WERI-Rb-1 (cell line): ENCODE measurements around the gene NSD2.
A peak's percentile ranks its signal among the peaks of the same experiment; 100 is the strongest.

Experiments
- DNase-seq: peaks from one replicate; pipeline ENCODE4 v3.0.0-alpha.2; 2020
- H3K27ac ChIP-seq: fragments of 250-450 bp; sonication (Bioruptor Pico); 2 replicates; pipeline ENCODE4 v1.5.1; 2020; ENCODE audit warnings: mild to moderate bottlenecking, moderate library complexity
- H3K27me3 ChIP-seq: fragments of 250-450 bp; sonication (Bioruptor Pico); 2 replicates; pipeline ENCODE4 v1.5.1; 2021; ENCODE audit warnings: mild to moderate bottlenecking, low read depth, moderate library complexity; ENCODE audit not compliant: insufficient read depth, severe bottlenecking
- H3K36me3 ChIP-seq: fragments of 250-450 bp; sonication (Bioruptor Pico); 2 replicates; pipeline ENCODE4 v1.5.1; 2020; ENCODE audit warnings: mild to moderate bottlenecking, moderate library complexity
- H3K4me3 ChIP-seq: 2 replicates; pipeline ENCODE4 v1.5.1; 2011; ENCODE audit warnings: low read depth, mild to moderate bottlenecking, control low read depth, low read length
- H3K9me3 ChIP-seq: fragments of 250-450 bp; sonication (Bioruptor Pico); 2 replicates; pipeline ENCODE4 v1.5.1; 2021; ENCODE audit warnings: mild to moderate bottlenecking, moderate library complexity; ENCODE audit not compliant: severe bottlenecking
- TF ChIP-seq, protein P1 (sequence below): IDR thresholded peaks from 2 replicates; pipeline ENCODE4 v1.5.1; 2011; ENCODE audit warnings: low read depth, mild to moderate bottlenecking, control low read depth, inconsistent platforms, low read length

Gene NSD2

DNA sequence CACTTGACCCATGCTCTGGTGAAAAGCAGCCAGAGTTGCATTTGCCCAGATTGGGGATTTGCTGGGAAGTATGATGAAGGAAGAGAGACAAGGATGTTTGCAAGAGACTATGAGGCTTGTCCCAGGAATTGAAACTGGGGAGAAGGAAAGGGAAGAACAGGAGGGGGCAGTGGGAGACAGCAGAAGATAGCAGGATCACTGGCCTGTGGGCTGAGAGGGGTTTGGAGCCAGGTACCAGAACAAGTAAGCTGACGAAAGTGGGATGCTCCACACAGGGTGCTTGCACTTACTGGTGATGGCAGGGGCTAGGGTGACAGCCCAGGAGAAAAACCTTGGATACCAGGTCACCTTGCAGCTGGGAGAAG is 11.8 kb upstream of the NSD2 start:
- Histone ChIP-seq H3K27me3 (no peaks in the 10 kb centered on the region), H3K9me3 (no peaks in the 10 kb centered on the region), H3K36me3 (no peaks in the 10 kb centered on the region; the same call in 1 of the 2 replicates), H3K4me3 (no peak overlapping the region), H3K27ac (no peak overlapping the region)
- TF ChIP-seq, protein P1, sequence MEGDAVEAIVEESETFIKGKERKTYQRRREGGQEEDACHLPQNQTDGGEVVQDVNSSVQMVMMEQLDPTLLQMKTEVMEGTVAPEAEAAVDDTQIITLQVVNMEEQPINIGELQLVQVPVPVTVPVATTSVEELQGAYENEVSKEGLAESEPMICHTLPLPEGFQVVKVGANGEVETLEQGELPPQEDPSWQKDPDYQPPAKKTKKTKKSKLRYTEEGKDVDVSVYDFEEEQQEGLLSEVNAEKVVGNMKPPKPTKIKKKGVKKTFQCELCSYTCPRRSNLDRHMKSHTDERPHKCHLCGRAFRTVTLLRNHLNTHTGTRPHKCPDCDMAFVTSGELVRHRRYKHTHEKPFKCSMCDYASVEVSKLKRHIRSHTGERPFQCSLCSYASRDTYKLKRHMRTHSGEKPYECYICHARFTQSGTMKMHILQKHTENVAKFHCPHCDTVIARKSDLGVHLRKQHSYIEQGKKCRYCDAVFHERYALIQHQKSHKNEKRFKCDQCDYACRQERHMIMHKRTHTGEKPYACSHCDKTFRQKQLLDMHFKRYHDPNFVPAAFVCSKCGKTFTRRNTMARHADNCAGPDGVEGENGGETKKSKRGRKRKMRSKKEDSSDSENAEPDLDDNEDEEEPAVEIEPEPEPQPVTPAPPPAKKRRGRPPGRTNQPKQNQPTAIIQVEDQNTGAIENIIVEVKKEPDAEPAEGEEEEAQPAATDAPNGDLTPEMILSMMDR, result no peak
- DNase-seq, result no peak

DNA sequence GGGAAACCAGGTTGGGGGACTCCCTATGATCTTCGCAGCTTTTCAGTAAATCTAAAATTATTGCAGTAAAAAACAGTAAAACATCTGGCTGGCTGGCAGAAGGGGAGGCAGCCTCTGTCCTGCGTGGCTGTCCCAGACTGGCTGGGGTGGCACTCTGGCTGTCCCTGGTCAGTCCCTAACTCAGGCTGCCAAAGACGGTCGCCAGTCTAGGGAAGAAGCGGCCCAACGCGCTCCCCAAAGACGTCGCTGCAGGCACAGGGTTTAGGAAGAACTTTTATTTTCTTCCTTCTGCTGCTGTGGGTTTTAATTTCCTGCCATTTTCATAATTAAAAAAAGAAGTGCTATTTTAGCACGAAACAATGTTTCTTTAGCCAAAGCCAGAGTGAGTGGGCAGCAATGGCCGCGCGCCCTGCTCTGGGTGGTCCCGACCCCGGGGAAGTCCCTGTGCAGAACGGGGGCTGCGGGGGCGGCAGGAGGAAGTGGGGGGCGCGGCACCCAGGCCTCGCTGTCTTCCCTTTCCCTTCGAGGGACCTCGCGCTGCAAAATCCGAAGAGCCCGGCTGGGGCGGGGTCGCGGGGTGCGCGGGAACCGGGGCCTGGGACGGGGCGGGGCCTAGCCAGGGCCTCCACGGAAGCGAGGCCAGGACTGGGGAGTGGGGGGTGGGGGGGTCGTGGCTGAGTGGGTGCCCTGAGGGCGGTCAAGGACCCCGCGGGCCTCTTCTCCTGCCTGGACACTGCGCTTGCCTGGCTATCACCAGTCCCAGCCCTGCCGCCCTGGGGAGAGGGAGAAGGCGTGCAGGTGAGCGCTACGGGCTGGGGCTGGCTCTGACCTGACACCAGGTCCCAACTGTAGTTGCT is 8.9 kb upstream of the NSD2 start:
- TF ChIP-seq, protein P1, result no peak
- H3K9me3 ChIP-seq, result no peaks in the 10 kb centered on the region
- H3K27ac ChIP-seq, result no peak overlapping the region
- DNase-seq, result no peak
- no peaks in the 10 kb centered on the region for H3K27me3 ChIP-seq
- no peaks in the 10 kb centered on the region for H3K36me3 ChIP-seq
- H3K4me3 ChIP-seq, result no peak overlapping the region

DNA sequence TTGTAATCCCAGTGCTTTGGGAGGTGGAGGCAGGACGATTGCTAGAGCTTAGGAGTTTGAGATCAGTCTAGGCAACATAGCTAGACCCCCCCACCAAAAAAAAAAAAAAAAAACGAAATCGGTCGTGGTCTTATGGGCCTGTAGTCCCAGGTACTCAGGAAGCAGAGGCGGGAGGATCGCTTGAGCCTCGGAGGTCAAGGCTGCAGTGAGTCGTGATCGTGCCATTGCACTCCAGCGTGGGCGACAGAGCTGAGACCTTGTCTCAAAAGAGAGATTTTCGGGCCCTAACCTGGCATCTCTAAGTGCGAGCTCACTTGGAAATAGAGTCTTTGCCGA is 8.3 kb upstream of the NSD2 start:
- no peak for DNase-seq

DNA sequence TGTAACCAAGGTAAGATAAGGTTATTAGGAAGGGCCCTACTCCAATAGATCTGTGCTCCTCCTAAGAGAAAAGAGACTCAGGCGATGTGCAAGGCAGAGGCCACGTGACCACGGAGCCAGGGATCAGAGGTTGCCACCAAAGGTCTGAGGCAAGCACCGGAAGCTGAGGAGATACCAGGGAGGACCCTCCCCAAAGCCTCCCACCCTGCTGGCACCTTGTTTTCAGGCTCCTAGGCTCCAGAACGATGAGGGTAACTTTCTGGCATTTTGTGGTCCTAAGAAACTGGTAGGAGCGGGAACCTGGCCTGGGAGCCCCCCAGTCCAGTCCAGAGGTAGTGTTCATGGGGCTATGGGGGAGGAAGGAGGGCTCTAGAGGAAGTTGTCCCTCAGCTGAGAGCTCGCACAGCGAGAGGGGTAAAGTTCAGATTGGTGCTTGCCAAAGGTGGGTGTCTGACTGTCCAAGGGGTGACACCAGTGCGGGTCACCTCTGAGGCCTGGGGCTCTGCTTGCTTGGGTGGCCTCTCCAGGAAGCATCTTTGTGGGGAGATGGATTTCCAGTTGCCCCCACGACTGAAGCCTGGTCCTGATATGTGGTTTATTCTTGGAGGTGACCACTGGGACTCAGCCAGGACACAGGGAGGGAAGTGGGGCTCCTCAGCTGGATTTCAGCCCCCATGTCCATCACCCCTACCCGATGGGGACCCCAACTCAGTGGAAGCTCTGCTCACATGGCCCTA is 7.7 kb upstream of the NSD2 start:
- no peaks in the 10 kb centered on the region for H3K9me3 ChIP-seq
- no peak for DNase-seq
- peak overlapping the region; percentile 86 for H3K27ac ChIP-seq
- no peaks in the 10 kb centered on the region for H3K27me3 ChIP-seq
- H3K4me3 ChIP-seq, result no peak overlapping the region
- TF ChIP-seq, protein P1, result no peak
- H3K36me3 ChIP-seq, result no peaks in the 10 kb centered on the region

More for the DNA sequence above, 8.3 kb upstream of the NSD2 start:
- no peaks in the 10 kb centered on the region for H3K27me3 ChIP-seq
- H3K36me3 ChIP-seq, result no peaks in the 10 kb centered on the region
- no peak overlapping the region for H3K4me3 ChIP-seq
- TF ChIP-seq, protein P1, result no peak
- H3K9me3 ChIP-seq, result no peaks in the 10 kb centered on the region
- H3K27ac ChIP-seq, result peak overlapping the region; percentile 86; the same call in 1 of the 2 replicates

DNA sequence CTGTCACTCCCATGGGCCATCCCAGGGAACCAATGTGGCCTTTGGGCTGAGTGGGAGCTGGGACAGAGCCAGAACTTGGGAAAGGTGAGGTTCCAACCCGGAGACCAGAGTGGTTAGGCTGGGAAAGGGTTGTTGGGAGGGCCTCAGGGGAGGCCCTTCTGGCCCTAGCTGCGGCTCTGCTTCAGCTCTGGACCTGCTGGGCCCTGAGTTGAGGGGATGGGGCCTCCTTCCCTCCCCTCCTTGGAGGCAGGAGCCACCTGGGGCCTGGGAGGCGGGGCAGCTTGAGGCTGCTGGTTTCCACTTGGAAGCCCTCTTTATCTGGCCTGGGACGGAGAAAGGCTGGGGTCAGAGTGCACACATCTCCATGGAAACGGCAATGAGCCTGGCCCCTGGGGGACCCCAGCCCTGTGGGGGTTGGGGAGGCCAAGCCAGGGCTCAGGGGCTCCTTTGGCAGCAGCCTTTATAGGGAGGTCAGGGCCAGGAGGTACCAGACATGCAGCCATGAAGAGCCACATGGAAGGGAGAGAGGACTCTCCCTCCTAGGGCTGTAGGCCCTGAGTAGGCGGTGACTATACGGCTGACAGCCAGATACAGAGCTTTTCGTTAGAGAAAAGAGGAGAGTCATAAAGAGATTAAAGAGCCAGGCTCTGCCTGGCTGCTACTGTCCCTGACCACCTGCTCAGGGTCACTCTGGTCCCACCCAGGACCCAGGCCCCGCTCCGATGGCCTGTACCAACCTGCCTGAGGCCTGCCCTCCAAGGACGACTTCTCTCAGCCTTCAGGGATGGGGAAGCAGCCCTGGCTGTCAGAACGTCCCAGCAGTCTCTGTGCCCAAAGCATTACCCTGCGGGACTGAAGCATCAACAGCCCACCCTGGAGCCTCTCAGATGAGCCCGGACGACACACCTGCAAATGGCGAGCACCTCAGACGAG is 6.9 kb upstream of the NSD2 start:
- Histone ChIP-seq H3K4me3 (no peak overlapping the region), H3K27ac (peak overlapping the region; percentile 86), H3K36me3 (no peaks in the 10 kb centered on the region), H3K9me3 (no peaks in the 10 kb centered on the region), H3K27me3 (no peaks in the 10 kb centered on the region)
- DNase-seq, result peak; percentile 77
- TF ChIP-seq, protein P1, result no peak
